Progenitor cell of endocrine pancreas (in vitro differentiated cells): ENCODE data around the gene PDLIM3. TPM values are rescaled to one million over a fixed set of nuclear protein-coding genes. Genes with fewer than 3 reads are reported as not detected.

Experiments
- DNase-seq: peaks from one replicate; pipeline ENCODE4 v3.0.0; 2021; ENCODE audit warnings: low spot score; ENCODE audit not compliant: unreplicated experiment
- H3K27ac Mint-ChIP-seq: 2 replicates; pipeline ENCODE4 v1.8.0; 2021; ENCODE audit warnings: mild to moderate bottlenecking, moderate library complexity, mixed read lengths
- H3K27me3 Mint-ChIP-seq: 2 replicates; pipeline ENCODE4 v1.8.0; 2021; ENCODE audit warnings: mixed read lengths
- H3K36me3 Mint-ChIP-seq: 2 replicates; pipeline ENCODE4 v1.8.0; 2022; ENCODE audit warnings: mixed read lengths; ENCODE audit not compliant: insufficient read depth
- H3K4me1 Mint-ChIP-seq: 2 replicates; pipeline ENCODE4 v1.8.0; 2021; ENCODE audit warnings: low read depth, mixed read lengths
- H3K4me3 Mint-ChIP-seq: 2 replicates; pipeline ENCODE4 v1.8.0; 2021; ENCODE audit warnings: low read depth, mild to moderate bottlenecking, moderate library complexity, mixed read lengths
- H3K9me3 Mint-ChIP-seq: 2 replicates; pipeline ENCODE4 v1.8.0; 2021; ENCODE audit warnings: low read depth, mixed read lengths
- CTCF ChIP-seq: fragments of 200-600 bp; sonication (generic); IDR thresholded peaks from one replicate; pipeline ENCODE4 v1.5.0; 2021; ENCODE audit warnings: antibody characterized with exemption, mild to moderate bottlenecking; ENCODE audit not compliant: unreplicated experiment
- total RNA-seq: library from RNA; stranded (reverse); gene quantifications from 2 replicates; pipeline ENCODE4 v1.2.1, GENCODE V29; 2021

PDLIM3 gene
- total RNA-seq, 1 donor from 2014 or later: 3.2 TPM

GRCh38 chr4:185464887-185465286 is 70.4 kb downstream of the PDLIM3 start:
- Mint-ChIP-seq H3K36me3 (peaks cover 2% of the 10 kb centered on the region), H3K9me3 (peaks cover 3% of the 10 kb centered on the region), H3K4me1 (peaks cover 9% of the 10 kb centered on the region), H3K27me3 (peaks cover 50% of the 10 kb centered on the region), H3K27ac (no peak overlapping the region), H3K4me3 (no peak overlapping the region)
- DNase-seq: no peak
- no peak for TF ChIP-seq CTCF

DNA sequence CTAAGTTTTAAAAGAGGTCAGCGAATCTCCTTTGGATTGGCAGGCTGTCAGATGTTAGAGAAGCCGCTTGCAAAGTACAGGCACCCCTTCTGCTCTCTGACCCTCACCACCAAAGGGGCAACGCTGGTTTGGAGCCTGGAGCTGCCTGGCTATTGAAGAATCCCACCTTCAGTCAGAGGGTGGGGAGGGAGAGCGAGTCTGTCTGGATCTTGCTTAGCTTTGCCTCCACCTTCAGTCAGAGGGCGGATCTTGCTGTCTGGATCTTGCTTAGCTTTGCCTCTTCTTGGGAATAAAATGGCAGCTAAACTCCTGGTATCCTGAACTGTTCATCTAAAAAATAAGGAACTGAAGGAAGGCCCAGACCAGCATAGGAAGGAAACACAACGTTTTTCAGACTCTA is 71.1 kb downstream of the PDLIM3 start:
- Mint-ChIP-seq H3K4me3 (no peak overlapping the region), H3K27ac (no peak overlapping the region), H3K27me3 (peaks cover 43% of the 10 kb centered on the region), H3K4me1 (peaks cover 2% of the 10 kb centered on the region), H3K36me3 (peaks cover 2% of the 10 kb centered on the region), H3K9me3 (peaks cover 3% of the 10 kb centered on the region)
- no peak for DNase-seq
- no peak for TF ChIP-seq CTCF

DNA sequence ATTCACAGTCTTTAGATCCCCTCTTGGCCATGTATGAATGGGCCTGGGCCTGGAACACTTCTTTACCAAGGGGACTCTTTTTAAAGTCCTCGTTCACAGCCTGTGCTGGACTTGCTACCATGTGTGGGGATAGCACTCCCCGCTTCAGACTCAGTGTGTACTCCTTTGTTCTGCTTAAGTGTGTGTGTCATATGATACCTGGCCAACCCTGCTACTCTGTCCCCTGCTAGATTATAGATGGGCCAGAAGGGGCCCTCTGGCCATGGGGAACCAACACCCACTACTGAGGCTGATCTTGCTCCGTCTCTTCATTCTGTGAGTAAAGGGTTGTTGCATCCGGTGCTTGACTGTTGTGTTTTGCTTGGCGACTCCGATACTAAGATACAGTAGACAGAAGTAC is 71.8 kb downstream of the PDLIM3 start:
- peaks cover 2% of the 10 kb centered on the region for H3K36me3 Mint-ChIP-seq
- peaks cover 41% of the 10 kb centered on the region for H3K27me3 Mint-ChIP-seq

DNA sequence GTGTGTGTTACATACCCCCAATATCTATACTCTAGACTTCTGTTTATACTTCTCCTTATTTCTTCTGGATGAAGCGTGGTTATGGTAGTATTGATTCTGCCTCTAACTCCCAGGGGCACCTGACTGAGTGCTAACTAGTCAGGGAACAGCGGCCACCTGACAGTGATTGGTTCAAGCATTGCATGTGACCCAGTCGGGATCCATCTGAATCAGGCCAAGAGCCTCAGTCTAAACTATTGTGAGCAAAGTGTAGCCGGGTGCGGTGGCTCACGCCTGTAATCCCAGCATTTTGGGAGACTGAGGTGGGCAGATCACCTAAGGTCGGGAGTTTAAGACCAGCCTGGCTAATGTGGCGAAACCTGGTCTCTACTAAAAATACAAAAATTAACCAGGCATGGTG is 73.7 kb downstream of the PDLIM3 start:
- Mint-ChIP-seq H3K4me3 (no peak overlapping the region), H3K27ac (no peak overlapping the region), H3K27me3 (peaks cover 29% of the 10 kb centered on the region), H3K9me3 (no peaks in the 10 kb centered on the region), H3K4me1 (peaks cover 1% of the 10 kb centered on the region), H3K36me3 (peaks cover 2% of the 10 kb centered on the region)
- no peak for TF ChIP-seq CTCF
- DNase-seq: no peak

More for the DNA sequence above, 71.8 kb downstream of the PDLIM3 start:
- Mint-ChIP-seq H3K4me3 (no peak overlapping the region), H3K9me3 (no peaks in the 10 kb centered on the region), H3K4me1 (peaks cover 1% of the 10 kb centered on the region), H3K27ac (no peak overlapping the region)
- DNase-seq: no peak
- TF ChIP-seq CTCF: no peak

- no peak for TF ChIP-seq CTCF
- H3K4me3 Mint-ChIP-seq: no peak overlapping the region
- H3K27ac Mint-ChIP-seq: no peak overlapping the region
- peaks cover 12% of the 10 kb centered on the region for H3K27me3 Mint-ChIP-seq
- no peak for DNase-seq
- no peaks in the 10 kb centered on the region for H3K9me3 Mint-ChIP-seq
- H3K4me1 Mint-ChIP-seq: peaks cover 5% of the 10 kb centered on the region
- peaks cover 2% of the 10 kb centered on the region for H3K36me3 Mint-ChIP-seq
Measured at GRCh38 chr4:185457136-185457535, 78.2 kb downstream of the PDLIM3 start.
